GM10847 (cell line): ENCODE results near the gene SFMBT2.

Experiments
- POLR2A ChIP-seq: IDR thresholded peaks from 2 replicates; pipeline ENCODE4 v1.6.1; 2011; ENCODE audit not compliant: insufficient read length; ENCODE audit errors: extremely low read depth

SFMBT2 gene

GRCh38 chr10:7189909-7190308, 220.9 kb downstream of the SFMBT2 start:
- TF ChIP-seq POLR2A: no peak

DNA sequence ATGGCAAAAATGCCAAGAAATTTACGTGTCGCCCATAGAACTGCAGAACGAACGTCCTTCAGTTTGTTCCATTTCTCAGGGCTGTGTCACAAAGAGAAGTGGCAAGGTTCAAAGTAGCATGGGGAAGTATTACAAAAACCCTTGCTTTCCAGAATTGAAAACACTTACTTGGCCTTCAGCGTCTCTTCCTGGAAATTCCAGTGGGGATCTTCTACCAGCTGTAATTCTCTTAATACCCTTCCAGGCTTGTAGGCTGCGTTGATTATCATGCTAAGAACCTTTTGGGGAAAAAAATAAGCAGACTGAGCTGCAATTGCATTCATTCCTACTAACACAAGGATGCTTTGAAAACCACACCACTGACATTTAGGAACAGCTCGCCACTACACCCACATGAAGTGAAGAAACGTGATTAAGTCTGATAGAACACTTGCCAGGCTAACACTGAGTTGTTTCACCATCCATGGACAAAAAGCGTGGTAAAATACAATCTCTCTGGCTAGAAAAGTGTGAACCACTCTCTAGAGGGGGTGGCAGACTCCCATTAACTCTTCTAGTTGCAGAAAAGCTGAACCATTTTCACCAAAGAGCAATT, 222.3 kb downstream of the SFMBT2 start:
- TF ChIP-seq POLR2A: no peak

DNA sequence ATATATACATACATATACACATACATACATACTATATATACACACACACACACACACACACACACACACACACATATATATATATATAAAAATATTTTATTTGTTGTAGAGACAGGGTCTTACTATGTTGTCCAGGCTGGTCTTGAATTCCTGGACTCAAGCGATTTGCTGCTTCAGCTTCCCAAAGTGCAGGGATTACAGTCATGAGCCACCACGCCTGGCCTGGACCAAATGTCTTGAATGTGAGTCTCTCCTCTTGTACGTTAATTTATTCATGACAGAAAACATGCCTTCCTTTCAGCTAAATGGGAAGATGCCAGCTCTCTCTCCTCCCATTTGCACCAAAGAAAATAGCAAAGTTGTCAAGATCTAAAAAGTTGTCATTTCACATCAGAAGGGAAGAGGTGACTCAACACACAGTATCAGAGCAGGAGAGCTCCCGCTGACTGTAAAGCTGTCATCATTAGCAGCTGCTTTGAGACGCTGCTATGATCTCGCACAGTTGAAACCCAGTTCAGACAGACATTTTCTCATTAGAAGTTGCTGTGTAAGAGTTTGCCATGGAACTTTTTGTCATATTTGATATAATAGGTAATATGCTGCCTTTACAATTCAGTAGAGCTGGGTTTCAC, 224.3 kb downstream of the SFMBT2 start:
- TF ChIP-seq POLR2A: no peak

GRCh38 chr10:7185367-7185690, 225.5 kb downstream of the SFMBT2 start:
- no peak for TF ChIP-seq POLR2A

DNA sequence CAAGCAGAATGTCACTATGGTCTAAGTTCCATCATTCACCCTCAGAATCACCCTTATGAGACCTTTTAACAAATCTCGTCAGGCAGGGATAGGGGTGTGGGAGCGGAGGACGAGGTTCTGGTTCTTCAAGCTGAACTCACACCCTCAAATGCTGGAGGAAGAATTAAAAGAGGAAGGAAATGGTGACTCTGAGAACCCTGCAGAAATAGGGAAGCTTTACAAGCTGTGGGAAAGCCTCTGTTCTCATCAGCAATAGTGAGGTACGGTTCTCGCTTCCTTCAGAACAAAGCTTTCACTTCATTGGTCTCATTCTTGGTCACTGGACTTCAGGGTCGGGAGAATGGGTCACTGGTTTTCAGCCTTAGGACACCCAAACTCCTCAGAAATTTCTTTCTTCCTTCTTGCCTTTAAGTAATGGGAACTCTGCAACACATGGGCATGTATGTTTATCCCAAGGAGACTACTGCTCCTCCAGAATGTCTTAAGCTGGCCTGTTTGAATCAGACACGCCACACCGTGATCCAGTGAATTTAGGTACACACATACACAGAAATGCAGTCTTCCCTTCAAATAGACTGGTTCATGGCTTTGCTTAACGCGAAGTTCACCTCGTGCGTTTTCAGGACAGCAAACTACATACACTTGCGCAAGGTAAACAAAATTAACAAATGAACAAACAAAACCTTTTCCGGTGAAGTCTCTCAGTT, 226.0 kb downstream of the SFMBT2 start:
- TF ChIP-seq POLR2A: no peak

DNA sequence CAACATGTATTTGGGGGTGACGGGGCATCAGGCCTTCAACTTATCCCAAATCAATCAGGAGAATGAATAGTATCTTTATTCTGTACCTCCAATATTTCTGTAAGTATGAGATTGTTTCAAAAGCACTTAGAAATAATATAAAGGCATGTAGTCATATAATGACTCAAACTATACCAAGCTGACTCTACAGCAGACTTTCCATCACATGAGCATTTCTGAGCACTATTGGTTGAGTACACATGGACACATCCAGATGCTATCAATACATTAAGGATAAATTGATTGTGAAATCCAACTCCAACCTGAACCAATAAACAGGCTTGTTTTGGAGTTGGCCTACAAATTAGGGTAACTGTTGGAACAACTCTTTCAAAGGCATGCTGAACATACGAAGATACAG, 229.4 kb downstream of the SFMBT2 start:
- no peak for TF ChIP-seq POLR2A

GRCh38 chr10:7179536-7179935, 231.3 kb downstream of the SFMBT2 start:
- TF ChIP-seq POLR2A: no peak

GRCh38 chr10:7173948-7174347, 236.9 kb downstream of the SFMBT2 start:
- TF ChIP-seq POLR2A: no peak

GRCh38 chr10:7171825-7172224, 239.0 kb downstream of the SFMBT2 start:
- no peak for TF ChIP-seq POLR2A

- no peak for TF ChIP-seq POLR2A
Measured at GRCh38 chr10:7170626-7171322, 240.1 kb downstream of the SFMBT2 start.

DNA sequence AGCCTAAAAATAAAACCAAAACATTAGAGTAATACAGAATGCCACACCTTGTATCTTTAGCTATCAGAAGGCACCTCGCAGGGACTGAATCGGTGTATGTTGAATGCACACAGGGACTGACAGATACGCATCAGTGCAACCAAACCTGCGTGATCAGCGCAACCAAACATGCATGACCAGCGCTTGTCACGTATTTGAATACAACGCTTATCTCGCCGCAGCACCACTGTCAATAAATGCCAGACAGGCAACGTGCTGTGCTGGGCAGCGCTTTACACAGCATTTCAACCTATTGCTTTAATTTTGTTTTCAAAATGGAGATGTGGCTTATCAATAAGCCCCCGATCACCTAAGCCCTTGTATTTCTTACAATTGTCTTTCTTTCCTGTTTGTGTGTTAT, 242.4 kb downstream of the SFMBT2 start:
- TF ChIP-seq POLR2A: no peak

DNA sequence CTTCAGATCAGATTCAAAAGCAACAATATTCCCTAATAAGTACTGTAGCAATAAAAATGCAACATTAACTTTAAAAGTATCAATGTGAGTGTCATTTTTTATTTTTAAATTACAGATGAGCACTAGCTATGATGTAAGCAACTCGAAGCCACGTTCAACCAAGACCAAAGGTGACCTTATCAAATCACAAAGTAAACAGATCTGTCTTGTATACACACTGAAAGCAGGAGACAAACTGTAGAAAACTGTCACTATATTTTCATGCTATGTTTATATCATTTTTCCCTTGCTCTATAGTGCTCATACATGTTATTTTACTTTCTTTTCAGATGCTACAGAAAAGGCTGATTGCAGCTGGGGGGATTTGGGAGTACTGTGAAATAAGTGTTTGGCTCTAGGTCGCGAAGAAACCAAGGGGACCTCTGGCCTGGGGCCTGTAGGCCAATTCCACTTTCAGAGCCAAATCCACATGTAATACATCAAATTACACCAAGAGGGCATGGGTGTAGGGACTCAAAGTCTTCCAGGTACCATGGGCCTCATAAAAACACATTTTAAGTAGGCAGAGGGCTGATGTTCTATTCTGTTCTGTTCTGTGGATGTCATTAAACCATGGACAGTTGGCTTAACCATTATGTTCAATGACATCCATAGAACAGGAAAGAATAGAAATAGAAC, 245.2 kb downstream of the SFMBT2 start:
- no peak for TF ChIP-seq POLR2A

DNA sequence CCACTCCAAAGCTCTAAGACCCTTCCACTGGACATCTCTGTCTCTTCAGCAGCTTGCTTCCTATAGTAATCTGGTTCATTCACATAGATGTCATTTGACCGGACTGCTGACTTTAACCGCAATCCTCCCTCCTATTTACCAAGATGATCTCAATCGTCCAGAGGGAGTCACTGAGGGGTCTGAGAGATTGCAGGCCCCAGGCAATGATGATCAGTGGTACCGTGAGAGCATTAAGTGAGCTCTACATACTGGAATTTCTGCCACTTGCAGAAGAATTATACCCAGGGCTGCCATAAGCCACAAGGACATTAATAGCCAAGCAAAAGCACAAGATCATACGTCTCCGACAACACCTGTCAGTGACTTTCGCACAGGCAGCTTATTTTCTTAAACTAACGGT, 245.9 kb downstream of the SFMBT2 start:
- TF ChIP-seq POLR2A: no peak

GRCh38 chr10:7162331-7162730, 248.5 kb downstream of the SFMBT2 start:
- TF ChIP-seq POLR2A: no peak

GRCh38 chr10:7161484-7162250, 249.2 kb downstream of the SFMBT2 start:
- TF ChIP-seq POLR2A: no peak
